Measurements from ENCODE around the gene KLF17. TPM values are rescaled to one million over a fixed set of nuclear protein-coding genes. Genes with fewer than 3 reads are reported as not detected.

KLF17 gene
- total RNA-seq, 2 experiments from 2014 or later = not detected

DNA sequence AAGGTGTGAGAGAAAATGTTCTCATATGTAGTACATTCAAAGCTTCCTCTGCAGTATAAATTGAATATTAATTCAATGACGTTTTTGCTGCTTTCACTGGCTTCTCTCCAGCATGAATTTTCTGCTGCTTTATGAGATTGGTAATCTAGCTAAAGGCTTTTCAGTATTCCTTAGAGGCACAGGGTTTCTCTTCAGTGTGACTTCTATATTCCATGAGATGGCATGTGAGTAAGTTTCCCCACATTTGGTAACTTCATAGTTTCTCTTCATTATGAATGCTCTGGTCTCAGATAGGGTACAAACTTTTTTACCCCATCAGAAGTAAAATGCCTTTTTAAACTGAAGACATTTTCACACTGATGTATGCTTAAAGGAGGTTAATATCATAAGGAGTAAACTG, 33.2 kb downstream of the KLF17 start:
- ChIA-PET CTCF (no interaction called here), POLR2A (interaction anchor here (1.0 kb wide), 1 partner anchor 33 kb away, joined by 3 read pairs; no protein-coding TSS in a partner anchor)
- intact Hi-C loops (cut with micrococcal nuclease) = no loop called here
- H3K36me3 Mint-ChIP-seq (ENCODE audit: low read depth) = no peaks in the 10 kb centered on the region
- H3K4me3 Mint-ChIP-seq = no peak overlapping the region
- peaks cover 8% of the 10 kb centered on the region for H3K4me1 Mint-ChIP-seq (ENCODE audit: low read depth)
- no peaks in the 10 kb centered on the region for H3K9me3 Mint-ChIP-seq
- peaks cover 9% of the 10 kb centered on the region for H3K27me3 Mint-ChIP-seq
- DNase-seq = no peak
- no peak overlapping the region for H3K27ac Mint-ChIP-seq
- no peak for ATAC-seq
- TF ChIP-seq, protein P1, sequence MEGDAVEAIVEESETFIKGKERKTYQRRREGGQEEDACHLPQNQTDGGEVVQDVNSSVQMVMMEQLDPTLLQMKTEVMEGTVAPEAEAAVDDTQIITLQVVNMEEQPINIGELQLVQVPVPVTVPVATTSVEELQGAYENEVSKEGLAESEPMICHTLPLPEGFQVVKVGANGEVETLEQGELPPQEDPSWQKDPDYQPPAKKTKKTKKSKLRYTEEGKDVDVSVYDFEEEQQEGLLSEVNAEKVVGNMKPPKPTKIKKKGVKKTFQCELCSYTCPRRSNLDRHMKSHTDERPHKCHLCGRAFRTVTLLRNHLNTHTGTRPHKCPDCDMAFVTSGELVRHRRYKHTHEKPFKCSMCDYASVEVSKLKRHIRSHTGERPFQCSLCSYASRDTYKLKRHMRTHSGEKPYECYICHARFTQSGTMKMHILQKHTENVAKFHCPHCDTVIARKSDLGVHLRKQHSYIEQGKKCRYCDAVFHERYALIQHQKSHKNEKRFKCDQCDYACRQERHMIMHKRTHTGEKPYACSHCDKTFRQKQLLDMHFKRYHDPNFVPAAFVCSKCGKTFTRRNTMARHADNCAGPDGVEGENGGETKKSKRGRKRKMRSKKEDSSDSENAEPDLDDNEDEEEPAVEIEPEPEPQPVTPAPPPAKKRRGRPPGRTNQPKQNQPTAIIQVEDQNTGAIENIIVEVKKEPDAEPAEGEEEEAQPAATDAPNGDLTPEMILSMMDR (IDR thresholded peaks at IDR 0.05) = no peak

DNA sequence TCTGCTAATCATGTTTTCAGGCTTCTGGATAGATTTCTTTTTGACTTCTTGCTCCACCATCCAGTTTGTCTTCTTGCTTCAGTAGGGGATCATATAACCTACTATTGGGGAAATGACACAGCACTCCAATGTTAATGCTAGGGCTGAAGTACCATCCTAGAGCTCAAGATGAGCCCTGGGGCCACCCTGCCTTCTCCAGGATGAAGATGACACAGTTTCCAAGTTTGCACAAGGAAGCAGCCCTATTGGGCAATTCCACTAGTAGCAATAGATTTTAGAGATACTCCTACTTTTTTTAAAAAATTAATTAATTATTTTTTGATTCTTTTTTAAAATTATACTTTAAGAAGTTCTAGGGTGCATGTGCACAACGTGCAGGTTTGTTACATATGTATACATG, 34.1 kb downstream of the KLF17 start:
- Mint-ChIP-seq H3K4me1 (ENCODE audit: low read depth) (peaks cover 8% of the 10 kb centered on the region), H3K27ac (no peak overlapping the region), H3K4me3 (no peak overlapping the region), H3K9me3 (no peaks in the 10 kb centered on the region), H3K27me3 (peaks cover 9% of the 10 kb centered on the region), H3K36me3 (ENCODE audit: low read depth) (no peaks in the 10 kb centered on the region)
- DNase-seq (no peak), ATAC-seq (no peak)
- ChIA-PET POLR2A (no interaction called here), CTCF (no interaction called here)
- intact Hi-C loops (cut with micrococcal nuclease) = no loop called here
- TF ChIP-seq, protein P1 (IDR thresholded peaks at IDR 0.05) = no peak

- H3K9me3 Mint-ChIP-seq = no peaks in the 10 kb centered on the region
- DNase-seq (no peak), ATAC-seq (no peak)
- ChIA-PET POLR2A (interaction anchor here (0.6 kb wide), 1 partner anchor 71 kb away, joined by 3 read pairs; no protein-coding TSS in a partner anchor), CTCF (no interaction called here)
- H3K36me3 Mint-ChIP-seq (ENCODE audit: low read depth) = no peaks in the 10 kb centered on the region
- intact Hi-C loops (cut with micrococcal nuclease) = no loop called here
- H3K4me3 Mint-ChIP-seq = no peak overlapping the region
- peaks cover 9% of the 10 kb centered on the region for H3K27me3 Mint-ChIP-seq
- no peak overlapping the region for H3K27ac Mint-ChIP-seq
- TF ChIP-seq, protein P1 (IDR thresholded peaks at IDR 0.05) = no peak
- H3K4me1 Mint-ChIP-seq (ENCODE audit: low read depth) = peaks cover 8% of the 10 kb centered on the region
These were observed 35.4 kb downstream of the KLF17 start for GRCh38 chr1:44154049-44154448.

- POLR2A ChIA-PET = no interaction called here
- DNase-seq (no peak), ATAC-seq (no peak)
- CTCF ChIA-PET = no interaction called here
- Mint-ChIP-seq H3K9me3 (peaks cover 2% of the 10 kb centered on the region), H3K4me3 (no peak overlapping the region), H3K27ac (no peak overlapping the region), H3K27me3 (no peaks in the 10 kb centered on the region), H3K36me3 (ENCODE audit: low read depth) (no peaks in the 10 kb centered on the region), H3K4me1 (ENCODE audit: low read depth) (no peaks in the 10 kb centered on the region)
- TF ChIP-seq, protein P1 (IDR thresholded peaks at IDR 0.05) = no peak
- intact Hi-C loops (cut with micrococcal nuclease) = no loop called here
These were observed 39.3 kb downstream of the KLF17 start for GRCh38 chr1:44157903-44158302.

DNA sequence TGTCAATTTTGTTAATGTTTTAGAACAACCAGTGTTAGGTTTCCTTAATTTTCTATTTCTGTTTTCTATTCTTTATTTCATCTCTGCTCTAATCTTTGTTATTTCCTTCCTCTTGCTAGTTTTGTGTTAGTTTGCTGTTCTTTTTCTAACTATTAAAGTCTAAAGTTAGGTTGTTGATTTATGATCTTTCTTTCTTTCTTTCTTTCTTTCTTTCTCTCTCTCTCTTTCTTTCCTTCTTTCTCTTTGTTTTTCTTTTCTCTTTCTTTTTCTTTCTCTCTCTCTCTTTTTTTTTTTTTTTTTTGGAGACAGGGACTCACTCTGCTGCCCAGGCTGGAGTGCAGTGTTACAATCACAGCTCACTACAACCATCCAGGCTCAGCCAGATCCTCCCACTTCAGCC, 40.2 kb downstream of the KLF17 start:
- ChIA-PET POLR2A (no interaction called here), CTCF (no interaction called here)
- H3K27me3 Mint-ChIP-seq = no peaks in the 10 kb centered on the region
- H3K4me1 Mint-ChIP-seq (ENCODE audit: low read depth) = no peaks in the 10 kb centered on the region
- peaks cover 2% of the 10 kb centered on the region for H3K9me3 Mint-ChIP-seq
- no peak for ATAC-seq
- no peak overlapping the region for H3K4me3 Mint-ChIP-seq
- TF ChIP-seq, protein P1 (IDR thresholded peaks at IDR 0.05) = no peak
- no peak overlapping the region for H3K27ac Mint-ChIP-seq
- no peak for DNase-seq
- intact Hi-C loops (cut with micrococcal nuclease) = no loop called here
- H3K36me3 Mint-ChIP-seq (ENCODE audit: low read depth) = no peaks in the 10 kb centered on the region

All from activated CD8-positive, alpha-beta T cell treated with anti-CD3 and anti-CD28 coated beads for 36 hours (primary cell).